Gastroesophageal sphincter (tissue), 3 donors: ENCODE measurements around the gene SMAGP.
"Not testable (repeated sequence)": the region's sequence is repeated elsewhere in the genome, so short reads cannot be mapped to it uniquely, and the experiment has no call there.

Experiments
- CTCF ChIP-seq, 4 experiments: fragments of 200-600 bp in 2 of 4; fragments of 450-650 bp in 2 of 4; sonication (generic) in 1 of 4; IDR thresholded peaks; one replicate each; pipeline ENCODE4 v1.5.1; 2017 to 2019; ENCODE audit warnings: antibody characterized with exemption in 4 of 4, mild to moderate bottlenecking in 2 of 4, moderate library complexity in 2 of 4
- POLR2A ChIP-seq, 2 donors: fragments of 450-650 bp; IDR thresholded peaks; one replicate each; pipeline ENCODE4 v1.6.1; 2017; ENCODE audit warnings: antibody characterized with exemption in 2 of 2, mild to moderate bottlenecking in 2 of 2, moderate library complexity in 1 of 2

- TF ChIP-seq CTCF, POLR2A (IDR thresholded peaks at IDR 0.05): not testable (repeated sequence)
Measured at GRCh38 chr12:51219857-51220256, 50.4 kb downstream of the SMAGP start.
